HK-2 (cell line): ENCODE results near the gene WRNIP1.

Experiments
- DNase-seq: peaks from one replicate; pipeline ENCODE4 v3.0.0-alpha.2; 2018; ENCODE audit not compliant: unreplicated experiment

The WRNIP1 gene

GRCh38 chr6:2763345-2763841, 1.8 kb upstream of the WRNIP1 start:
- no peak for DNase-seq

GRCh38 chr6:2763876-2764540, 1.2 kb upstream of the WRNIP1 start:
- no peak for DNase-seq

GRCh38 chr6:2764610-2765165, 505 bp upstream of the WRNIP1 start:
- DNase-seq: no peak

- DNase-seq: peak; percentile 54
Measured at GRCh38 chr6:2765896-2766766, 938 bp downstream of the WRNIP1 start.

DNA sequence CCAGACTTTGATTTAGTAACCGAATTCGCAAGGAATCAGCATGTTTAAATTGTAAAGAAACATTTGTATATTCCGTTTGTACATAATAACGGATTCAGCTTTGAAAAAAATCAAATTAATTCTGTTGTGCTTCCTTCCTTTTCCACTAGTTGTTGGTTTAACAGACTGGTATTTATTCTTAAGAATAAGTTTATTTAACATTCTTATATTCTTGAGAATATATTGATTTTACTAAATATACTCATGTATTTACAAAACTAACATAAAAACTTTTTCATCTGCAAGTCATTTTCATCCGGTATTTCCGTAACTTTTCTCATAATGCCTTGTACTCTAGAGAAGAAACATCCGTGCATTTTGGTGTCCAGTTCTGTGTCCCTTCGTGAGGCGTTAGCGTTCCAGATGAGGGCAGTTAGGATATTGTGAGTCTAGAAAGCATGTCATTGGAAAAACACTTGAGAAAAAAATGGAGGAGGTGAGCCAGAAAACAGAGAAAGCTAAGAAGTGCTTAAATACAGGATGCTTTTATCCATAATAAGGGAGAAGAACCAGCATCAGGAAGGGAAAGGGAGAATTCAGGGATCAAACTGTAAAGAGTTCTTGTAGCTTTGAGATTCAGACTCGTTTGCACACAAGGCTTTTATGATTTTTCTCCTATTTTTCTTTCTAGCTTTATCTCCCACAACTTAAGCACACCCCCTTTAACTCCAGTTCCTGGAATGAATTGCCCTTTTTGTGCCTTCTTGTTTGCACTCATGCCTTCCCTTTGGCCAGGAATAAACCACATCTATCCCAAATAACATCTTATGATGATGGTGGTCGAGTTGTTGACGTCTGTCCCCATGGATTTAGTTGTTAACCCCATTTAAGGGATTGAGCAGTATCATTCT, 1.8 kb downstream of the WRNIP1 start:
- no peak for DNase-seq

GRCh38 chr6:2767657-2768524, 2.7 kb downstream of the WRNIP1 start:
- no peak for DNase-seq

- no peak for DNase-seq
Measured at GRCh38 chr6:2768696-2769095, 3.5 kb downstream of the WRNIP1 start.

DNA sequence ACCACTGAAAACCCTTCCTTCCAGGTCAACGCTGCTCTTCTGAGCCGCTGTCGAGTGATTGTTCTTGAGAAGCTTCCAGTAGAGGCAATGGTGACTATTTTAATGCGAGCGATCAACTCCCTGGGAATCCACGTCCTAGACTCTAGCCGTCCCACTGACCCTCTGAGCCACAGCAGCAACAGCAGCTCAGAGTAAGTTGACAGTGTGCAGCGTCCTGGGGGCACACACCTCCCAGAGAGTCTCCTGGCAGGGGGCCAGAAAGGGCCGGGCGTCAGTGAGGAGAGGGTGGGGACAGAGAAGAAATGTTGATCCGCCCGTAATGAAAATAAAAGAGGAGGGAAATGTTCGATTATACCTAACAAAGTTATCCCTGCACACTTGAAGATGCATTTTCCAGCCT, 5.0 kb downstream of the WRNIP1 start:
- no peak for DNase-seq

DNA sequence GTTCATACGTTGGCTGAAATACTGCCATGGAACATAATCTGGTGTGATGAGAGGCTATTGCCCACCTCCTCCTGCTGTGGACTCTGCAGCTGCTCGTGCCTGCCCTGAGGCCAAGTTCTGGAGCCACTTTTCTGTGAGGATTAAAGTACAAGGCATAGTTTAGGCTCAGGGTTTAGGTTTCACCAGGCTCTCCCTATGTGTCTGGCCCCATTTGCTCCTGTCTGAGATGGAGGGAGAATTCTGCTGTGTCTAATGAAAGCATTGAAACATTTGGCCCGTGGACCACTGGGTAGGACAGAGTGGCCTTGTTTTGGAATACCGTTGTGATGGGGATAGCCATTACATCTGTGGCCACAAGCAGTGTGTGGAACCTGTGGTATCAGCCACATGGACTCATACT, 5.9 kb downstream of the WRNIP1 start:
- no peak for DNase-seq

DNA sequence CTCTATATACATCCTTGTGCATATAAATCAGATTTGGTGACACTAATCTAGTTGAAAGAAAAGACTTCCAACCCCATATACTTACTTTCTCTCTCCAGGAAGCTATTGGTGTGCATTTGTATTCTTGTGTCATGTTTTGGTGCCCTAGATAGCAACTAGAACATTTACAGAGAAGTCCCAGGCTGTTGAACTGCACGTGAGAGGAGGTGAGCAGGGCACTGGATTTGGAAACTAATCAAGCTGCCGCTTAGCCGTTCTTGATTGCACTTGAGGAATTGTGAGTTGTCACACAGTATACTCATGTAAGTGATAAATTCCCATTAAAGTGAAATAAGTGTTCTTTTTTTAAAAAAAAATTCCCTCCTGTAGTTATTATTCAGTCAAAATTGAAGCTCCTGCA, 7.6 kb downstream of the WRNIP1 start:
- DNase-seq: no peak

DNA sequence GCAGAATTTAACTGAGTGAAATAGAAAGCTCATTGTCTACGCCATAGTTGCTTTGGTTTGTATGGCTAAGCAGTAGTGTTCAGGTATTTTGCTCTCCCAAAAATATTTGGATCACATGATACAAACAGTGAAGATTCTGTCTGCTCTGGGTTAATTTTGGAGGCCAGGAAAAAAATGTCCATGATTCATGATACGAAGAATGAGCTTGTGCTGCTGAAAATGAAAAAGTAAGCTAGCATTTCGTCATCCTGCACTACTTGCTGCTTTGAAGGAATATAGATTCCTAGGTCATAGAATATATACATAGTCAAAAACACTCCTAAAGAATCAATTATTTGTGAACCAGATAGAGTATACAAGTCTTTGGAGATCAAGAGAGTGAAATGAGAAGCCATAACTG, 8.3 kb downstream of the WRNIP1 start:
- no peak for DNase-seq

DNA sequence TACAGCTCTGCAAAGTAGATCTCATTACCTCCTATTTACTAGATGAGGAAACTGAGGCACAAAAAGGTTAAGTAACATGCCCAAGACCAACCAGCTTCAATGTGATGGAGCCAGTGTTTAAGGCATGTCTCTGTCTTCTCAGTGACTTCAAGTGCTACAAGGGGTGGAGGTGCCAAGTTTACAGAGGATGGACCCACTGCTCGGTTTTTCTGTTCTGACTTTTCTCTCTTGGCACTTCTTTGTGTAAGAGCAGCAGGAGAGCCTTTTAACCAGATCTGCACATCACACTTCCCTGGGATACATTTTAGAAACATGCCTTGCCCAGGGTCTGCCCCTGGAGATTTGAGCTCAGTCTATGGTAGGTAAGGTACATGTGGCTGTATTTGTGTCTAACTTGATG, 9.8 kb downstream of the WRNIP1 start:
- DNase-seq: no peak

DNA sequence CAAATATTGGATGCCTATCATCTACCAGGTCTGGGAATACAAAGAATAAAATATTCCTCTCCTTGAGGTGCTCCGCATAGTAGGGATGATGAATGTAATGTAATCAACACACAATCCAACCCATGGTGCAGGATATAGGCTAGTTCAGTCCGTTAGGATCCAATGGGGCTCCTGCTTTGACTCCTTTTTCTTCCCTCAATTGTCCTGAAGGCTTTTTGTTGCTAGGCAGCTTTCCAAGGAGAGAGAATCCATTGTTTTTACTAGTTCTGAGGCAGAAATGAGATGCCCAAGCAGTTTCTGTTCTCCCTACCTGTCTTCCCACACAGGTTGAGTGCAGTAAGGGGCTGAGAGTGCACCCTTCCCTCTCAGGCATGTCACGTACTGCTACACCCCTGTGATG, 12.1 kb downstream of the WRNIP1 start:
- DNase-seq: no peak

DNA sequence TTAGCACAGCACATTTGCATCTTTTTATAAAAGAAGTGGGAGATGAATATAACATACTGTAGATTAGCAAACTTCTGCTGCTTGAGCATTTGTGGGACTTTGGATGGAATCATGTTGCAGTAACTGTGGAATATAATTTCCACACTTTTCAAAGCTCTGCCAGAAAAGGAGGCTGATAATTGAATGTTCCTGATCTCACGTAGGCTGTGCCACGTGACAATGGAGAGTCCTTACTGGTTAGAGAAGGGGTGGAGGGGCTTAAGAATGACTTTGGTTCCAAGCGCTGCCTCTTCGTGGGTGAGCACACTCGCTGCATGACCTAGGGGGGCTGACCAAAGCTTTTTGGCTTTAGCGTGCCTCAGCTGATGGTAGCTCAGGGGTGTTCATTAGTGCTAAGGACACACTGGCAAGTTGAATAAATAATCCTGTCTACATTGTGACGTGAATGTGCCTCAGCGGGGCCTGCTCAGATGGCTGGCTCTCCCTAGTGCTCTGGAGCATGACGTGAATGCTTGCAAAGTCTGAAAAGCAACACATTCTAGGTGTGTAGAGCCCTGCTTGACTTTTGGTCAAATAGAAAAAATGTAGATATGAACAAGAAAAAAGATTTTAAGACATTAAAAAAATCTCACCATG, 15.0 kb downstream of the WRNIP1 start:
- no peak for DNase-seq

DNA sequence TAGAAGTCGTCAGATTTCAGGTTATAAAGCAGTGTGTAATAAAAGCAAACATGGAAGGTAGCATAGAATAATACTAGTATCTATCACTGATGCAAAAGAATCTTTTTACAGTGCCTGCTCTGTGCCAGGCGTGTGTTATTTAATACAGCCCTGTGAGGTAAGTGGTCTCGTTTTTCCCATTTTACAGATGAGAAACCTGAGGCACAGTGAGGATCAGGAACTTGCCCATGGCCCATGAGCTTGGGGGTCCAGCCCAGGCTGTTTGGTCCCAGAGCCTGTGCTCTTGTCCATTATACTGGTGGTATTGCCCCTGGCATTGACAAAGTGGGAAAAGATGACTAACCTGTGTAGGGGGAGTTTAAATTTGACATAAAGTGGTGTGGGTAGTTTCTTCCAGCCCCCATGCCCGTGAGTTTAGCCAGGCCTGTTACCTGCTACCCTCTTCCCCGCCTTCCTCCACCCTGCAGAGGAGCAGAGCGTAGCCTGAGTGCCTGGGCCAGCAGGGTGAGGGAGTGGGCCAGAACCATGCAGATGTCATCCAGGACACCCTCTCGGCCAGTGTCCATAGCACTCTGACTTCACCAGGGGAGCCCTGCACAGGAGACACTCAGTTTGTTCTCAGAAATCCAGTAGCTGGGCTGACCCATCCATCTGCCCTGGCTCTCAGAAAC, 16.6 kb downstream of the WRNIP1 start:
- DNase-seq: no peak

GRCh38 chr6:2782356-2782708, 17.1 kb downstream of the WRNIP1 start:
- no peak for DNase-seq

GRCh38 chr6:2782825-2783187, 17.6 kb downstream of the WRNIP1 start:
- DNase-seq: no peak

DNA sequence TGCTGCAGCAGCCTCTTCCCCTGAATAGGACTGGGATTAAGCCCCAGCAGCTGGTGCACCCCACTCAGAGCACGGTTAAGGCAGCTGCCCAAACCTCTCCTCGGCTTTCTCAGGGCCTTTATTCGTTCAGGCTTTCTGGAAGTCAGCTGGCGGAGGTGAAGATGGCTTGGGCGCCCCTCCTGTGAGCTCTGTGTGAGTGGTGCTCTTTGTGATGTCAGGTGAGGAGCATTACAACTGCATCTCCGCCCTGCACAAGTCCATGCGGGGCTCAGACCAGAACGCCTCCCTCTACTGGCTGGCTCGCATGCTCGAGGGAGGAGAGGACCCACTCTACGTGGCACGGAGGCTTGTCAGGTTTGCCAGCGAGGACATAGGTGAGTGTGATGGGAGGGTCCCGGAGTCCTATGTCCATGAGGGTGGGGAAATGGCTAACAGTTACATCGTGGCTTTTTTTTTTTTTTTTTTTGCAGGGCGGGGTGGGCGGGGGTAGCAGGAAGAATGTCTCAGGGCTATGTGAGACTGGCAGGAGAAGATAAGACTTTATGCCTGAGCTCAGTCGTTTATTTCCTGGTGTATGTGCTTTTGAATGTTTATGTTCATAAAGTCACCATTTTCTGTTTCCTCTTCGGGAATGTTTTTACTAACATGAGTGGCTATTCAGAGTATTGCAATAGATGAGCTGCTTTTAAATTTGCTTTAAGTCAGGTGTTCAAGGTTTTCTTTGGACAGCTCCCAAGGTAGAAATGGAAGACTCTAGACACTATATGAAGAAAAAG, 18.2 kb downstream of the WRNIP1 start:
- DNase-seq: no peak

DNA sequence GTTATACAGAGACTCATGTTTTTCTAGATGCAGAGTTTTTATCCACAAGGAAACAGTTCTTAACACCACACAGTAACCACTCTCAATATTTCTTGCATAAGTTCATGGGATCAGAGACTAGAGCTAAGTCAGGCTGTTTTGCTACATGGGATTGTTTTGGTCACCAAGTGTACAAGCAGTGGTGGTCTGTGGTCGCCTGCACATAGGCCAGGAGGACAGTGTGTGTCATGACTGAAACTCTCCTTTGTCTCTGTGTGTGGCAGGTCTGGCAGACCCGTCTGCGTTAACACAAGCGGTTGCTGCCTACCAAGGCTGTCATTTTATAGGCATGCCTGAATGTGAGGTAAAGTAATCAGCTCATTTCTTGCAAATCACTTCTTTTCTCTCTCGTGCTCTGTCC, 18.9 kb downstream of the WRNIP1 start:
- DNase-seq: no peak
